ENCODE data around the gene ACER3.
"Not testable (repeated sequence)": the region's sequence is repeated elsewhere in the genome, so short reads cannot be mapped to it uniquely, and the experiment has no call there.

ACER3 gene

GRCh38 chr11:76836613-76837291 is 24.0 kb upstream of the ACER3 start:
- no peak for DNase-seq (ENCODE audit: low read depth in 2 of 2)

GRCh38 chr11:76837696-76838677 is 22.7 kb upstream of the ACER3 start:
- no peak for DNase-seq (ENCODE audit: low read depth in 2 of 2)

GRCh38 chr11:76838678-76839068 is 22.0 kb upstream of the ACER3 start:
- DNase-seq (ENCODE audit: low read depth in 2 of 2) = no peak

- no peak for DNase-seq (ENCODE audit: low read depth in 2 of 2)
These were observed 21.4 kb upstream of the ACER3 start for GRCh38 chr11:76839311-76839710.

- no peak for DNase-seq (ENCODE audit: low read depth in 2 of 2)
These were observed 18.7 kb upstream of the ACER3 start for GRCh38 chr11:76841923-76842452.

- no peak for DNase-seq (ENCODE audit: low read depth in 2 of 2)
These were observed 16.8 kb upstream of the ACER3 start for GRCh38 chr11:76843907-76844306.

- DNase-seq (ENCODE audit: low read depth in 2 of 2) = no peak
These were observed 16.2 kb upstream of the ACER3 start for GRCh38 chr11:76844511-76844910.

GRCh38 chr11:76845069-76845468 is 15.6 kb upstream of the ACER3 start:
- no peak for DNase-seq (ENCODE audit: low read depth in 2 of 2)

GRCh38 chr11:76846441-76846840 is 14.3 kb upstream of the ACER3 start:
- DNase-seq (ENCODE audit: low read depth in 2 of 2) = no peak

GRCh38 chr11:76849376-76849775 is 11.3 kb upstream of the ACER3 start:
- DNase-seq (ENCODE audit: low read depth in 2 of 2) = no peak

- no peak for DNase-seq (ENCODE audit: low read depth in 2 of 2)
These were observed 10.6 kb upstream of the ACER3 start for GRCh38 chr11:76850130-76850529.

- DNase-seq (ENCODE audit: low read depth in 2 of 2) = no peak
These were observed 9.9 kb upstream of the ACER3 start for GRCh38 chr11:76850815-76851214.

- no peak for DNase-seq (ENCODE audit: low read depth in 2 of 2)
These were observed 6.0 kb upstream of the ACER3 start for GRCh38 chr11:76854709-76855108.

GRCh38 chr11:76855670-76856069 is 5.0 kb upstream of the ACER3 start:
- DNase-seq (ENCODE audit: low read depth in 2 of 2) = not testable (repeated sequence)

GRCh38 chr11:76856106-76856505 is 4.6 kb upstream of the ACER3 start:
- DNase-seq (ENCODE audit: low read depth in 2 of 2) = no peak

GRCh38 chr11:76856571-76856970 is 4.1 kb upstream of the ACER3 start:
- DNase-seq (ENCODE audit: low read depth in 2 of 2) = no peak

GRCh38 chr11:76857781-76858410 is 2.8 kb upstream of the ACER3 start:
- DNase-seq (ENCODE audit: low read depth in 2 of 2) = no peak

GRCh38 chr11:76859708-76860227 is 950 bp upstream of the ACER3 start:
- no peak for DNase-seq (ENCODE audit: low read depth in 2 of 2)

GRCh38 chr11:76861490-76861953 is 804 bp downstream of the ACER3 start:
- DNase-seq (ENCODE audit: low read depth in 2 of 2) = no peak

GRCh38 chr11:76862794-76863193 is 2.1 kb downstream of the ACER3 start:
- not testable (repeated sequence) for DNase-seq (ENCODE audit: low read depth in 2 of 2)

- no peak for DNase-seq (ENCODE audit: low read depth in 2 of 2)
These were observed 2.6 kb downstream of the ACER3 start for GRCh38 chr11:76863196-76863777.
